ENCODE measurements around the gene SNCAIP. TPM values are rescaled to one million over a fixed set of nuclear protein-coding genes. Genes with fewer than 3 reads are reported as not detected.

SNCAIP gene
- total RNA-seq, 1 experiment from 2014 or later: not detected

GRCh38 chr5:122427621-122428020 is 115.6 kb downstream of the SNCAIP start:
- POLR2A ChIA-PET: no interaction called here
- Histone ChIP-seq H3K36me3 (ENCODE audit: control insufficient read depth, insufficient read depth, low read length) (no peaks in the 10 kb centered on the region), H3K27ac (ENCODE audit: low read length) (no peak overlapping the region), H3K9me3 (ENCODE audit: control insufficient read depth, insufficient read depth, low read depth, low read length) (no peaks in the 10 kb centered on the region), H3K4me3 (ENCODE audit: low read depth in 2 of 2, low read length in 2 of 2) (no peak overlapping the region), H3K4me1 (ENCODE audit: control insufficient read depth, insufficient read depth, low read length) (no peaks in the 10 kb centered on the region), H3K27me3 (ENCODE audit: control insufficient read depth, insufficient read depth, low read length) (no peaks in the 10 kb centered on the region)
- DNase-seq (ENCODE audit: low read depth, low spot score) (no peak), ATAC-seq (no peak)
- intact Hi-C loops (cut with micrococcal nuclease; ENCODE audit: unreplicated experiment) (no loop called here), in situ Hi-C loops (cut with HindIII; ENCODE audit: low pct_unique_long_range_greater_than_20kb, low sequenced_read_pairs) (no loop called here)
- CTCF ChIA-PET: no interaction called here
- BruUV-seq (replicated peaks): no TSS peak
- TF ChIP-seq CTCF (IDR thresholded peaks at IDR 0.05) (no peak), POLR2AphosphoS5 (IDR thresholded peaks at IDR 0.05; ENCODE audit: low read depth, low read length) (no peak), REST (IDR thresholded peaks at IDR 0.05; ENCODE audit: insufficient read depth in 1 of 2, low read depth in 2 of 2, low read length in 1 of 2) (no peak), TCF7L2 (IDR thresholded peaks at IDR 0.05; ENCODE audit: low read depth, low read length) (no peak), SIN3A (IDR thresholded peaks at IDR 0.05; ENCODE audit: borderline replicate concordance, insufficient read depth, low read depth, low read length) (no peak)

GRCh38 chr5:122429545-122430318 is 117.7 kb downstream of the SNCAIP start:
- intact Hi-C loops (cut with micrococcal nuclease; ENCODE audit: unreplicated experiment): no loop called here
- DNase-seq (ENCODE audit: low read depth, low spot score) (no peak), ATAC-seq (no peak)
- in situ Hi-C loops (cut with HindIII; ENCODE audit: low pct_unique_long_range_greater_than_20kb, low sequenced_read_pairs): no loop called here
- no TSS peak for BruUV-seq (replicated peaks)
- no peaks in the 10 kb centered on the region for H3K36me3 ChIP-seq (ENCODE audit: control insufficient read depth, insufficient read depth, low read length)
- H3K27ac ChIP-seq (ENCODE audit: low read length): no peak overlapping the region
- ChIA-PET CTCF (interaction anchor here (0.7 kb wide), 1 partner anchor 106 kb away, joined by 5 read pairs; no protein-coding TSS in a partner anchor), POLR2A (no interaction called here)
- no peak overlapping the region for H3K4me3 ChIP-seq (ENCODE audit: low read depth in 2 of 2, low read length in 2 of 2)
- H3K4me1 ChIP-seq (ENCODE audit: control insufficient read depth, insufficient read depth, low read length): no peaks in the 10 kb centered on the region
- no peaks in the 10 kb centered on the region for H3K9me3 ChIP-seq (ENCODE audit: control insufficient read depth, insufficient read depth, low read depth, low read length)
- TF ChIP-seq CTCF (IDR thresholded peaks at IDR 0.05) (no peak), POLR2AphosphoS5 (IDR thresholded peaks at IDR 0.05; ENCODE audit: low read depth, low read length) (no peak), SIN3A (IDR thresholded peaks at IDR 0.05; ENCODE audit: borderline replicate concordance, insufficient read depth, low read depth, low read length) (no peak), REST (IDR thresholded peaks at IDR 0.05; ENCODE audit: insufficient read depth in 1 of 2, low read depth in 2 of 2, low read length in 1 of 2) (no peak), TCF7L2 (IDR thresholded peaks at IDR 0.05; ENCODE audit: low read depth, low read length) (no peak)
- H3K27me3 ChIP-seq (ENCODE audit: control insufficient read depth, insufficient read depth, low read length): no peaks in the 10 kb centered on the region
